GM12891 (cell line): Measurements from ENCODE around the gene GRM4.

Experiments used
- DNase-seq: peaks from one replicate; pipeline ENCODE4 v3.0.0; 2011; ENCODE audit warnings: low spot score; ENCODE audit not compliant: insufficient read length
- FAIRE-seq: peaks from 2 replicates; lab custom pipeline; 2011; peaks lifted over from hg19 to GRCh38; lab: Jason Lieb, UNC
- PAX5 ChIP-seq: IDR thresholded peaks from 2 replicates; pipeline ENCODE4 v1.6.1; 2011; ENCODE audit warnings: low read length, moderate library complexity, mild to moderate bottlenecking; ENCODE audit not compliant: insufficient read depth, severe bottlenecking
- POLR2A ChIP-seq: IDR thresholded peaks from 2 replicates; pipeline ENCODE4 v1.6.1; 2011; ENCODE audit warnings: low read depth, low read length, control low read depth
- POLR2AphosphoS5 ChIP-seq: IDR thresholded peaks from 2 replicates; pipeline ENCODE4 v1.6.1; 2011; ENCODE audit warnings: low read depth, low read length, control low read depth
- POU2F2 ChIP-seq: IDR thresholded peaks from 2 replicates; pipeline ENCODE4 v1.6.1; 2011; ENCODE audit warnings: low read depth, mild to moderate bottlenecking, control low read depth, low read length, moderate library complexity
- SPI1 ChIP-seq: IDR thresholded peaks from 2 replicates; pipeline ENCODE4 v1.6.1; 2011; ENCODE audit warnings: low read depth, low read length, control low read depth
- TAF1 ChIP-seq: IDR thresholded peaks from 2 replicates; pipeline ENCODE4 v1.6.1; 2011; ENCODE audit warnings: low read depth, low read length, control low read depth

Gene GRM4

DNA sequence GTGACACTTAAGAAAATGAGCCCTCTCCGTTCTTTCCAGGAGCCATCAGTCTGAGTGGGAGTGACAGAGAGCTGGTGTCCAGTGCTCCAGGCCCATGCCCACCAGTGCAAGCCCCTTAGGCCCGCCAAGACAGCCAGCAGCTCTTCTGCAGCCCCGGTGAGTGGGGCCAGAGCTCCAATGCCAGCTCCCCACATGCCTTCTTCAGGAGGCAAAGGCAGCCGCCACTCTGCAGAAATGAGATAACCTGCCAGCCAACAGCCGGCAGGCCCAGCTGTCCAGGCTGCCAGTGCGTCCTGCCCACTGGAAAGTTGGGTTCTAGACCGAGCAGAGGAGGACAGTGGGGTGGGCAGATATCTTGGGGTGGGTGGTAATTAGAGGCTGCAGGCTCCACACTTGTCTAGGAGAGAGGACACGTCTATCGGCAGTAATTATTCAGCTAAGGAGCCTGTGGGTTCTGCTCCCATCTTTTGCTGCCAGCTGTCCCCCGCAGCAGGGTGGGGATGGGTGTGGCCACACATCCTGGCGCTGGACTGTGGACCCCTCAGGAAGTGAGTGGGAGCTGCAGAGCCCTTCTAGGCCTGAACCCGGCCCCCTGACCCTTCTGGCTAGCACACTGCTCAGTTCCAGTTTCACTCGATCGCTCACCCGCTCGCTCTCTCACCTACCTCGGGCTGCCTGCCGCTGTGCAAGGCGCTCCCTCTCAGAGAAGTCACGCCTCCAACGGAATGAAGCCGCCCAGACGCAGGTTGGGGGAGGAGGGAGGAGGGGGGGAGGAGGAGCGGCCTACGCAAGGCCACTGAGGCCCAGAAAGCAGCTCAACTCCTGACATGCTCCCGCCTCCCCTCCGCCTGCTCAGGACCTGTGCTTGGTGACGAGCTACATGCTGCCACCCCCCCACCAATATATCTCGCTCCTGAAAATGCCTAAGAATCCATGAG lies 3.6 kb downstream of the GRM4 start:
- FAIRE-seq (no peak), DNase-seq (no peak)
- no peak for TF ChIP-seq POLR2AphosphoS5
- no peak for TF ChIP-seq POU2F2
- no peak for TF ChIP-seq PAX5
- no peak for TF ChIP-seq TAF1
- no peak for TF ChIP-seq POLR2A
- TF ChIP-seq SPI1: no peak

DNA sequence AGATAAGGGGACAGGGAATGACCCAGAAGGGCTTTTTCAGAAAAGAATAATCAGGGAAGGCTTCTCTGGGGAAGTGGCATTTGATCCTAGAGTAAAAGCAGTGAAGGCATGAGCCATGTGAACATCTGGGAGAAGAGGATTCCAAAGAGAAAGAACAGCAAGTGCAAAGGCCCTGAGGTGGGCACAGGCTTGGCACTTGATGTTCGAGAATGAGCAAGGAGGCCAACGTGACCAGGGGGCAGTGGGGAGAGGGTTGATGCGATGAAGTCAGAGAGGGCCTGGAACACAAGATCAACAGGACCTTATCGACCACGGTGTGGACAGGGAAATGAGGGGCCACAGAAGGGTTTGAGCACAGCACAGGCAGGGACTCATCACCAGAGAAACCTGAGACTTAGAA lies 5.8 kb downstream of the GRM4 start:
- no peak for TF ChIP-seq POLR2AphosphoS5
- no peak for TF ChIP-seq POLR2A
- no peak for TF ChIP-seq TAF1
- TF ChIP-seq PAX5: no peak
- no peak for TF ChIP-seq SPI1
- TF ChIP-seq POU2F2: no peak
- FAIRE-seq (no peak), DNase-seq (no peak)

DNA sequence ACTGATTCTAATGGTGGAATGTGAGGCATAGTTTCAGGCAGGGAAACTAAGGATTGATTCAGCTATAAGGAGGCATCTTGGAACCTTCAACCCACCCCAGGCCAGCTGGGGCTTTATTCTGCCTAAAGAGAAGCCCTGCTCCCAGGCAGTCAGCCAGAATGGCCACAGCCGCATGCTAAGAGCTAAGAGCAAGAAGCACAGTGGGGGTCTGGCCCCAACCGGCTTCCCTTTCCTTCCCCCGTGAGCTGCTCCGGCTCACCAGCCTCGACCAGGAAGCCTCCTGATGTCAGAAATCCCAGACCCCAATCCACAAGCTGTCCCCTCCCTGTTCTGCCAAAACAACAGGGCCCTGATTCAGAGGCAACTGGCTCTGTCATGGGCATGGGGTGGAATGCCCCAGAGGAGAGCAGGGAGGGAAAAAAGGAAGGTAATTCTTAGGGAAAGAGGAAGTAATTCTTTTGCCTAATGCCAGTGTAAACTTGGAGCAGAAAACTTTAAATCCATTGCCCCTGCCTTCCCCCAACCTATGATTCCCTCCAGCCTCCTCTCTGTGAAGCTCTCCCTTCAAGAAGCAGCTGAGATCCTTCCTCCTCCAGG lies 6.9 kb downstream of the GRM4 start:
- DNase-seq (no peak), FAIRE-seq (no peak)
- TF ChIP-seq TAF1 (no peak), POLR2A (no peak), POU2F2 (no peak), PAX5 (no peak), SPI1 (no peak), POLR2AphosphoS5 (no peak)

DNA sequence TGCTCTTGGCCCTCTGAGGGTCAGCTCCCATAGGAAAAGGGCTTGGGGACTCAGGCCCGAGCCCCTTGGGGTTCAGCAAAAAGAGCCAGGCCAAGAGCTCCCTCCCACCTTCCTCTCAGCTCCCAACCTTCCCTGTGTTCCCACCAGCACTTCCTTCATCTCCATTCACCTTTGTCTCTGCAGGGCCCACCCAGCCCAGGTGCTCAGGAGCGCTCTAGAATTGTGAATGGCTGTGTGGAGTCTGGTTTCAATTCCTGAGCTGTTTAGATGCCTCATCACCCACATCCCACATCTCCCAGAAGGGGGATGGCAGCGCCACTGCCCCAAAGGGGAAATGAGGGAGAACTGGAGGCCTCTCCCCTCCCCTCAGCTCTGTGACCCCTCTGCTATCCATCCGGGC lies 7.7 kb downstream of the GRM4 start:
- no peak for TF ChIP-seq POU2F2
- FAIRE-seq (no peak), DNase-seq (no peak)

DNA sequence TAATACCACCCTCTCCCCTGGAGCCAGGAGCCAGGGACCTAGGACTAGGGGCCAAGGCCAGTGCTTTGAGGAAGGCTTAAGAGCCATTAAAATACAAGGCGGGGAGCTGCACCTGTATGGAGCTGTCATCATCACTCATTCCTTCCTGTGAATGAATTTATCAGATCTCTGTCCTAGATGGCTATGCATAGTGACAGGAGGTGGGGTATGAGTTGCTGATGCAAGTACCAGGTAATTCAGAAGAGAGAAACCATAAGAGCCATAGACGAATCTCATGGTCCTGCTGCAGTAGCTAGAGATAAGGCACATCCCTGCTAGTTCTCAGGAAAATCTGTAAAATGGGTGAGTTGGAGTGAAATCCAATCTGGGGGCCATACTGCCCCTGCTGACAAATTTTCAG lies 10.3 kb downstream of the GRM4 start:
- TF ChIP-seq POLR2A (no peak), PAX5 (no peak), POLR2AphosphoS5 (no peak), TAF1 (no peak), SPI1 (no peak), POU2F2 (no peak)
- DNase-seq (no peak), FAIRE-seq (no peak)

DNA sequence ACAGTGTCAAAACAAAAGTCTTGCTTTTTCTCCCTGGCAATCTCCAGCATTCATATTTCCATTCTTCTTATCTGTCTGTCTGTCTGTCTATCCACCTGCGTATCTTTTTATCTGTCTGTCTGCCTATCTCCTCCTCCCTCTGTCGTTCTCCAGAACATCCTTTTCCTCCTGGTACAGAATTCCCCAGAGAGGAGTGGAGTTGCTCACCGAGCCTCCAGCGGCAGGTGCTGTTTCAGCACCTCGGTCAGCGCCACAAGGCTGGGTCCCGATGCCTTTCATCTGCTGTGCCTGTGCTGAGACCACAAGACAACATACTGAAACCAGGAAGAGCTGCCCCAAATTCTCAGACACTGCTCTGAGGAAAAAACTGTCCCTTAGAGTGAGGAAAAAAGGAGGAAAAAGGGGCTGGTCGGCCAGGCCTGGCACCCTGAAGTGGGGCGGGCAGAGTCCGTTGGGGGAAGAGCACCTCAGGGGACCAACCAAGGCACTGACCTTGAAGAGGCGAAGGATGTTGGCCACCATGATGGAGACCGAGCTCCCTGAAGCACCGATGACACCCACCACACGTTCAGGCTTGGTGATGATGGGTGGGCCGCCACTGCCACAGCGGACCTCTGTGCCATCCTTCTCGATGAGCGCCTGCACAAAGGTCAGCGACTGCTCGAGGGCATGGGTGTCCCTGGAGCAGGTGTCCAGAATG lies 13.3 kb downstream of the GRM4 start:
- DNase-seq: peak; percentile 54
- FAIRE-seq: no peak
- TF ChIP-seq POLR2AphosphoS5: no peak
- TF ChIP-seq PAX5: no peak
- no peak for TF ChIP-seq TAF1
- no peak for TF ChIP-seq POU2F2

DNA sequence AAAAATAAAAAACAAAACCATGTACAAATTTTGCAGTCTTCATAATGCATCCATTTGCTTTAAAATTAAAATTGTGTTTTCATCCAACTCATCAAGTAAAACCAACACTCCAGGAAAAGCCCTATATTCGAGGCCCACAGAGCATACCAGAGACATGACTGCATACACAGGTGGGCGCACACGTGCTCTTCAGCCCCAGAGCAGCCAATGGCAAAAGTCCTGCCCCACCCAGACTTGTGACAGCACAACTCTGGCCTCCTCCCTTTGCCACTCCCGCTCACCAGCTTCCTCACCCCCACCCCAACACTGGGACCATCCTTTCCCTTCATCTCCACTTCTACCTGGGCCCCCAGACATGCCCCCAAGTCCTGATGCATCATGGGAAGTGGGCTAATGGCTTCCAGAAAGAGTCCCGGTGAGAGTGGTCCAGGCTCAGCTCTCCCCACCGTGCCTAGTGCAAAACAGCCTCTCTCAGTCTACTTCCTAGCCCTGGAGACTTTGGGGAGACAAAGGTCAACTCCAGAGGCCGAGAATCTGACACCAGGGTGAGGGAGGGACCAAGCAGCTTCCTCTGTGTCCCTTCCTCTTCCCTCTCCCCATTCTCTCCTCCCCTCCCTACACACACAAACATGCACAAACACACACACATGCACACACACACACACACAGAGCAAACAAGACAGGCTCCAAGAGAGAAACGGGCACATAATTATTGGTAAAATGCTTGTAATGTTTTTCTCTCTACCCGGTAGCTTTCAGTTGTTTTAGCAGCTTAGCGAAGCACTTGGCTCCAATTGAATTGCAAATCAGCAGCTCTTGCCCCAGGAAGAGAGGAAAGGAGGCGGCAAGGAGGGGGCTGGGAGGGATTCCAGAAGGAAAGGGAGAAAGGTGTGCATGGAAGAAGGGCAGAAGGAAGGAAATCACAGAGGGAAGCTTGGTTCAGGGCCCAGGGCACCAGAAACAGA lies 14.3 kb downstream of the GRM4 start:
- no peak for FAIRE-seq
- DNase-seq: no peak
- no peak for TF ChIP-seq SPI1
- TF ChIP-seq POLR2AphosphoS5: no peak
- no peak for TF ChIP-seq POU2F2
- TF ChIP-seq PAX5: no peak
- no peak for TF ChIP-seq TAF1
- no peak for TF ChIP-seq POLR2A

DNA sequence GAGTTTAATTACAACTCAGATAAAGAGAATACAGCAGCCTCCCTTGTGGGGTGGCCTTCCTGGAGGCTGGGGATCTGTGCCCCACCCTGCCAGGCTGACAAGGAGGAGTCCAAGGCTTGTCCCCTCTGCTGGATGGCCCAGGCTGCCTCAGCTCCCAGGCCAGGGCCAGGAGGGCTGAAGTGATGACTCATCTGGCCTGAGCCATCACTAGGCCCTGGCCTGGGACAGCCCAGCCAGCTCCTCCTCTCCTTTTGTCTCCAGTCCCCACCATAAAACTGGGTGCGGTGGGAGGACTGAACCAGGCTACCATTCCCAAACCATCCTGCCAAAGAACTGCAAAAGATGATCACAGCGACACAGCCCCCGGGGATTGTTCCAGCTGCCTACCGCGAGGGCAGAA lies 15.0 kb downstream of the GRM4 start:
- DNase-seq: no peak
- TF ChIP-seq TAF1: no peak
- TF ChIP-seq SPI1: no peak
- no peak for TF ChIP-seq PAX5
- no peak for TF ChIP-seq POU2F2
- TF ChIP-seq POLR2AphosphoS5: no peak
- no peak for FAIRE-seq

DNA sequence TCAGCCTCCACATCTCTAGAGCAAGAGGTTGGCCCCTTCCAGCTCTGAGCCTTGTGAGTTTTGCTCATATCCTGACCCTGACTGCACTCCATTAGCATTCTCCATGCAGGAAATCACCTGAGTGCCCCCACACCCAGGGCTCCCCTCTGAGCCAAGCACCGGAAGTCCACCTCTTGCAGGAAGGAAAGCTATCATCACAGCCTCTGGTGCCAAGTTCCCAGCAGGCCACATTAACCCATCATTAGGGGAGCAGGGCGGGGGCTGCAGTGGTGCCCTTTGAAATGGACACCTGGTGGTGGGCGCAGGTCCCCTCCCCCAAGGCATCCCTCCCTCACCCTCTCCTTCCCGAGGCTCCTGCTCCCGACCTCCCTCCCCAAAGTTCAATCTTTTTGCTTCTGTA lies 16.1 kb downstream of the GRM4 start:
- FAIRE-seq (no peak), DNase-seq (no peak)
- TF ChIP-seq POLR2AphosphoS5: no peak
- no peak for TF ChIP-seq POU2F2
- TF ChIP-seq TAF1: no peak
- no peak for TF ChIP-seq POLR2A
- TF ChIP-seq PAX5: no peak
- TF ChIP-seq SPI1: no peak
